Jurkat, Clone E6-1 (cell line): ENCODE results near the gene RBM22. TPM values are rescaled to one million over a fixed set of nuclear protein-coding genes. Genes with fewer than 3 reads are reported as not detected.
"Not testable (repeated sequence)": the region's sequence is repeated elsewhere in the genome, so short reads cannot be mapped to it uniquely, and the experiment has no call there.

Source experiments
- DNase-seq: peaks from one replicate; pipeline ENCODE4 v3.0.0-alpha.2; 2011; ENCODE audit warnings: low read depth, low spot score
- H3K4me3 ChIP-seq: 2 replicates; pipeline ENCODE4 v1.5.1; 2011; ENCODE audit warnings: mild to moderate bottlenecking, low read length, control low read depth, moderate library complexity
- polyA plus RNA-seq: library from polyadenylated mRNA; unstranded; fragments of >200 nt; gene quantifications from one replicate; pipeline ENCODE4 v1.2.1, GENCODE V29; 2012; ENCODE audit warnings: missing spikeins; ENCODE audit not compliant: insufficient read length, insufficient read depth

The RBM22 gene
- polyA plus RNA-seq, result 73.5 TPM

- DNase-seq, result peak; percentile 89
- peak within 1 kb of the TSS; percentile 95 for H3K4me3 ChIP-seq
Measured at GRCh38 chr5:150700594-150701377, at the start of gene RBM22. TSS of gene RBM22 (minus strand) at chr5:150701062. CDS start at chr5:150700985, 77 bp downstream.

GRCh38 chr5:150750469-150750868 is 49.6 kb upstream of the RBM22 start:
- no peak for DNase-seq

GRCh38 chr5:150743142-150743488 is 42.3 kb upstream of the RBM22 start:
- DNase-seq, H3K4me3 ChIP-seq: not testable (repeated sequence)

More at GRCh38 chr5:150750469-150750868, 49.6 kb upstream of the RBM22 start:
- no peak overlapping the region for H3K4me3 ChIP-seq

- H3K4me3 ChIP-seq, result peak overlapping the region; percentile 5
- DNase-seq, result peak; percentile 46
Measured at GRCh38 chr5:150742455-150743141, 41.7 kb upstream of the RBM22 start.

GRCh38 chr5:150740992-150741391 is 40.1 kb upstream of the RBM22 start:
- H3K4me3 ChIP-seq, result no peak overlapping the region
- no peak for DNase-seq

GRCh38 chr5:150738862-150739261 is 38.0 kb upstream of the RBM22 start:
- DNase-seq, result no peak
- H3K4me3 ChIP-seq, result no peak overlapping the region

- DNase-seq, result peak; percentile 45
- H3K4me3 ChIP-seq, result no peak overlapping the region
Measured at GRCh38 chr5:150734579-150735384, 33.9 kb upstream of the RBM22 start.

- no peak overlapping the region for H3K4me3 ChIP-seq
- DNase-seq, result no peak
Measured at GRCh38 chr5:150731669-150732242, 30.9 kb upstream of the RBM22 start.

- H3K4me3 ChIP-seq, result no peak overlapping the region
- DNase-seq, result no peak
Measured at GRCh38 chr5:150729859-150730258, 29.0 kb upstream of the RBM22 start.

GRCh38 chr5:150723845-150724244 is 23.0 kb upstream of the RBM22 start:
- no peak for DNase-seq
- no peak overlapping the region for H3K4me3 ChIP-seq

- H3K4me3 ChIP-seq, result no peak overlapping the region
- no peak for DNase-seq
Measured at GRCh38 chr5:150710165-150710564, 9.3 kb upstream of the RBM22 start.

GRCh38 chr5:150706776-150707390 is 6.0 kb upstream of the RBM22 start:
- DNase-seq, result no peak
- H3K4me3 ChIP-seq, result no peak overlapping the region

GRCh38 chr5:150703762-150704161 is 2.9 kb upstream of the RBM22 start:
- DNase-seq, result no peak
- H3K4me3 ChIP-seq, result no peak overlapping the region

GRCh38 chr5:150700246-150700593 is 642 bp downstream of the RBM22 start:
- DNase-seq, result peak; percentile 7
- peak overlapping the region; percentile 95 for H3K4me3 ChIP-seq

- no peak for DNase-seq
- H3K4me3 ChIP-seq, result no peak overlapping the region
Measured at GRCh38 chr5:150694612-150695011, 6.2 kb downstream of the RBM22 start.

- no peak overlapping the region for H3K4me3 ChIP-seq
- no peak for DNase-seq
Measured at GRCh38 chr5:150692276-150692675, 8.6 kb downstream of the RBM22 start.

- no peak for DNase-seq
- no peak overlapping the region for H3K4me3 ChIP-seq
Measured at GRCh38 chr5:150690760-150691159, 10.1 kb downstream of the RBM22 start.

- no peak overlapping the region for H3K4me3 ChIP-seq
- DNase-seq, result no peak
Measured at GRCh38 chr5:150689120-150689519, 11.7 kb downstream of the RBM22 start.

GRCh38 chr5:150676578-150676977 is 24.3 kb downstream of the RBM22 start:
- DNase-seq, result no peak
- no peak overlapping the region for H3K4me3 ChIP-seq
